OCI-LY7 (cell line): ENCODE data around the gene RAB27B. TPM values are rescaled to one million over a fixed set of nuclear protein-coding genes. Genes with fewer than 3 reads are reported as not detected.

Experiments used
- BruUV-seq: library from RNA; stranded (reverse); fragments of 400-500 nt; replicated peaks from 2 replicates; lab custom pipeline; 2021; lab: Mats Ljungman, UMichigan
- CTCF ChIA-PET: fragments of 300-600 bp; sonication (Branson Sonifier 250); formaldehyde crosslinking; loops from one replicate; lab custom pipeline; 2022; ENCODE audit warnings: antibody characterized with exemption; ENCODE audit not compliant: unreplicated experiment; lab: Charles Lee
- POLR2A ChIA-PET: fragments of 300-600 bp; sonication (Branson Sonifier 250); formaldehyde crosslinking; loops from one replicate; lab custom pipeline; 2022; ENCODE audit warnings: antibody characterized with exemption; lab: Charles Lee
- DNase-seq: peaks from one replicate; pipeline ENCODE4 v3.0.0-alpha.2; 2015; ENCODE audit warnings: low spot score
- H2AFZ ChIP-seq: fragments of 200-600 bp; sonication (generic), shearing (Covaris generic); 2 replicates; pipeline ENCODE4 v1.6.1; 2014; ENCODE audit warnings: mild to moderate bottlenecking, antibody characterized with exemption, low read length, moderate library complexity
- H3K27ac ChIP-seq: fragments of 200-600 bp; sonication (generic); 2 replicates; pipeline ENCODE4 v1.5.1; 2014; ENCODE audit warnings: mixed run types, low read depth, mild to moderate bottlenecking, moderate library complexity, low read length, inconsistent platforms; ENCODE audit not compliant: poor library complexity, severe bottlenecking
- H3K36me3 ChIP-seq: fragments of 200-600 bp; sonication (generic); 2 replicates; pipeline ENCODE4 v1.6.1; 2014; ENCODE audit warnings: mild to moderate bottlenecking, antibody characterized with exemption, low read length, moderate library complexity, mixed read lengths; ENCODE audit not compliant: insufficient read depth
- H3K4me1 ChIP-seq: fragments of 200-600 bp; sonication (generic); 2 replicates; pipeline ENCODE4 v1.5.1; 2014; ENCODE audit warnings: mild to moderate bottlenecking, low read length; ENCODE audit not compliant: insufficient read depth, poor library complexity, severe bottlenecking
- H3K4me2 ChIP-seq: fragments of 200-600 bp; sonication (generic); 2 replicates; pipeline ENCODE4 v1.6.1; 2014; ENCODE audit warnings: mild to moderate bottlenecking, low read length
- H3K4me3 ChIP-seq: fragments of 200-600 bp; sonication (generic); 2 replicates; pipeline ENCODE4 v1.5.1; 2014; ENCODE audit warnings: mild to moderate bottlenecking, low read depth, low read length; ENCODE audit not compliant: poor library complexity, severe bottlenecking
- H3K79me2 ChIP-seq: fragments of 200-600 bp; sonication (generic); 2 replicates; pipeline ENCODE4 v1.6.1; 2016; ENCODE audit warnings: low read depth, mild to moderate bottlenecking, low read length, moderate library complexity, mixed read lengths; ENCODE audit not compliant: insufficient read depth
- H3K9me2 ChIP-seq: fragments of 200-600 bp; sonication (generic); 2 replicates; pipeline ENCODE4 v1.6.1; 2016; ENCODE audit warnings: mild to moderate bottlenecking, low read length, mixed read lengths; ENCODE audit not compliant: insufficient read depth
- H3K9me3 ChIP-seq: fragments of 200-600 bp; sonication (generic); 2 replicates; pipeline ENCODE4 v1.6.1; 2014; ENCODE audit warnings: mild to moderate bottlenecking, mixed run types, low read length, mixed read lengths
- H4K20me1 ChIP-seq: fragments of 200-600 bp; sonication (generic); 2 replicates; pipeline ENCODE4 v1.6.1; 2014; ENCODE audit warnings: mild to moderate bottlenecking, antibody characterized with exemption, low read length, moderate library complexity, mixed read lengths; ENCODE audit not compliant: insufficient read depth
- CTCF ChIP-seq: fragments of 200-600 bp; sonication (generic); conservative IDR thresholded peaks from 2 replicates; pipeline ENCODE4 v1.5.1; 2014; ENCODE audit warnings: mild to moderate bottlenecking, antibody characterized with exemption, low read length, moderate library complexity, mixed read lengths
- EZH2phosphoT487 ChIP-seq: fragments of 200-600 bp; sonication (generic); IDR thresholded peaks from 2 replicates; pipeline ENCODE4 v1.6.1; 2018; ENCODE audit warnings: low read depth, borderline replicate concordance, mild to moderate bottlenecking, mixed run types, antibody characterized with exemption, low read length, moderate library complexity, mixed read lengths
- intact Hi-C: fragments of 100-400 bp; cut with micrococcal nuclease; formaldehyde crosslinking; loops from one replicate; pipeline ENCODE4 v1.10.0; 2022; ENCODE audit not compliant: unreplicated experiment
- total RNA-seq, 2 experiments: library from RNA; depleted of rRNA in 1 of 2; stranded (reverse); fragments of >200 nt in 1 of 2; shearing (Covaris generic) in 1 of 2; gene quantifications; 2 replicates each; pipeline ENCODE4 v1.2.3, GENCODE V29; 2014 to 2022

RAB27B gene
- total RNA-seq, 2 experiments from 2014 or later: not detected

- no TSS peak for BruUV-seq
- CTCF ChIA-PET: no interaction called here
- Histone ChIP-seq H3K9me2 (no peaks in the 10 kb centered on the region), H3K4me3 (no peak overlapping the region), H3K4me1 (no peaks in the 10 kb centered on the region), H3K9me3 (no peaks in the 10 kb centered on the region), H3K79me2 (no peaks in the 10 kb centered on the region), H3K4me2 (no peak overlapping the region), H2AFZ (no peak overlapping the region), H3K36me3 (no peaks in the 10 kb centered on the region), H3K27ac (no peak overlapping the region), H4K20me1 (no peaks in the 10 kb centered on the region)
- POLR2A ChIA-PET: no interaction called here
- no peak for DNase-seq
- intact Hi-C loops: no loop called here
- TF ChIP-seq EZH2phosphoT487 (no peak), CTCF (no peak)
These were observed 29.2 kb downstream of the RAB27B start for GRCh38 chr18:54857499-54857898.

- CTCF ChIA-PET: no interaction called here
- H3K9me2 ChIP-seq: no peaks in the 10 kb centered on the region
These were observed 31.6 kb downstream of the RAB27B start for GRCh38 chr18:54859667-54860421.

More at GRCh38 chr18:54859667-54860421, 31.6 kb downstream of the RAB27B start:
- POLR2A ChIA-PET: interaction anchor here (0.8 kb wide), 1 partner anchor 13 kb away, joined by 3 read pairs; no protein-coding TSS in a partner anchor
- no peaks in the 10 kb centered on the region for H3K4me1 ChIP-seq
- no peaks in the 10 kb centered on the region for H3K79me2 ChIP-seq
- intact Hi-C loops: no loop called here
- H3K4me3 ChIP-seq: no peak overlapping the region
- H3K9me3 ChIP-seq: no peaks in the 10 kb centered on the region
- DNase-seq: no peak
- H3K36me3 ChIP-seq: no peaks in the 10 kb centered on the region
- H2AFZ ChIP-seq: no peak overlapping the region
- TF ChIP-seq CTCF (no peak), EZH2phosphoT487 (no peak)
- no peak overlapping the region for H3K4me2 ChIP-seq
- H3K27ac ChIP-seq: no peak overlapping the region
- no peaks in the 10 kb centered on the region for H4K20me1 ChIP-seq
- BruUV-seq: no TSS peak
